Peyer's patch (tissue), 4 donors: ENCODE results near the gene TEX264. TPM values are rescaled to one million over a fixed set of nuclear protein-coding genes. Genes with fewer than 3 reads are reported as not detected.

Experiments
- DNase-seq, 3 donors: peaks; one replicate each; pipeline ENCODE4 v3.0.0-alpha.2; 2017 to 2019
- H3K27ac ChIP-seq, 4 donors: fragments of 200-600 bp; sonication (generic); one replicate each; pipeline ENCODE4 v1.5.1; 2016 to 2019
- H3K27me3 ChIP-seq, 2 donors: fragments of 200-600 bp; sonication (generic); one replicate each; pipeline ENCODE4 v1.5.1; 2019
- H3K36me3 ChIP-seq, 3 donors: fragments of 200-600 bp; sonication (generic); one replicate each; pipeline ENCODE4 v1.5.1; 2016 to 2019
- H3K4me1 ChIP-seq, 4 donors: fragments of 200-600 bp; sonication (generic); one replicate each; pipeline ENCODE4 v1.5.1; 2016 to 2019
- H3K4me3 ChIP-seq, 4 donors: fragments of 200-600 bp; sonication (generic); 1 replicate in 3 of 4; 2 replicates in 1 of 4; pipeline ENCODE4 v1.5.1; 2016 to 2019; ENCODE audit warnings: mild to moderate bottlenecking in 1 of 4
- H3K9me3 ChIP-seq, 4 donors: fragments of 200-600 bp; sonication (generic); one replicate each; pipeline ENCODE4 v1.5.1; 2016 to 2019; ENCODE audit warnings: mild to moderate bottlenecking in 1 of 4
- CTCF ChIP-seq, 6 experiments: fragments of 450-650 bp in 4 of 6; fragments of 200-600 bp in 2 of 6; sonication (generic) in 1 of 6; IDR thresholded peaks; one replicate each; pipeline ENCODE4 v1.5.1; 2017 to 2019; ENCODE audit warnings: antibody characterized with exemption in 6 of 6, mild to moderate bottlenecking in 3 of 6, moderate library complexity in 1 of 6
- POLR2A ChIP-seq, 2 donors: fragments of 450-650 bp; IDR thresholded peaks; one replicate each; pipeline ENCODE4 v1.5.1; 2017; ENCODE audit warnings: antibody characterized with exemption in 2 of 2, mild to moderate bottlenecking in 2 of 2, moderate library complexity in 2 of 2
- total RNA-seq, 4 donors: library from RNA; depleted of rRNA; stranded (reverse); fragments of >200 nt; gene quantifications; one replicate each; pipeline ENCODE4 v1.1.0, GENCODE V29; 2016

TEX264 gene
- total RNA-seq, 4 donors from 2014 or later: 22.3 to 118 (median 83.2) TPM

DNA sequence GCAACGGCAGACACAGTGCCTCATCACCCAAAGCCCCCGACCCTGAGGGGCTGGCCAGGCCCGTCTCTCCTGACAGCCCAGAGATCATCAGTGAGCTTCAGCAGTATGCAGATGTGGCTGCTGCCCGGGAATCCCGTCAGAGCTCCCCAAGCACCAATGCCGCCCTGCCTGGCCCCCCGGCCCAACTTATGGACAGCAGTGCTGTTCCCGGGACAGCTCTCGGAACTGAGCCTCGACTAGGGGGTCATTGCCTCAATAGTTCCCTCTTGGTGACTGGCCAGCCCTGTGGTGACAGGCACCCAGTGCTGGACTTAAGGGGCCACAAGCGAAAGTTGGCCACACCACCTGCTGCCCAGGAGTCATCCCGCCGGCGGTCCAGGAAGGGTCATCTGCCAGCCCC lies 8.6 kb upstream of the TEX264 start:
- DNase-seq: no peak
- no peak overlapping the region for H3K4me3 ChIP-seq
- H3K9me3 ChIP-seq: no peaks in the 10 kb centered on the region
- H3K27me3 ChIP-seq: no peaks in the 10 kb centered on the region
- no peak overlapping the region for H3K27ac ChIP-seq
- no peaks in the 10 kb centered on the region for H3K4me1 ChIP-seq
- H3K36me3 ChIP-seq: peaks cover 0 to 48% (median 0%) of the 10 kb centered on the region in 3 donors
- TF ChIP-seq POLR2A (IDR thresholded peaks at IDR 0.05): no peak
- TF ChIP-seq CTCF (IDR thresholded peaks at IDR 0.05): no peak

DNA sequence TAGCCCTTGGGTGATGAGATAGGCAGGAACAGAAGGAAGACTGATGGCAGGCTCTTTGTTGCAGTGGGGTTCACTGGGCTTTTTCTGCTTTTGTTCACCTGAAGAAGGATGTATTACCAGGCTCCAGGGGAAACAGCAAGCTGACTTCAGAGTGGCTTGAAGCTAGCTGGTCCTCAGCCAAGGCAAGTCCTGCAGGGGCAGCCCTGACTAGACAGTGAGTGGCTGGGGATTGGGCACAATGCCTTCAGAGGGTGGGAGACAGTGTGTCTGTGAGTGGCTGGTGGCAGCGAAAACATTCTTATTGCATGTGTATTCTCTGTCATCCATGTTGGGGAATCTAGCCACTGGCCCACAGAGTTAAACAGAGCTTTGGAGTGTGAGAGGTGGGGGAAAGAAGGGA lies 2.3 kb upstream of the TEX264 start:
- Histone ChIP-seq H3K4me3 (no peak overlapping the region), H3K9me3 (no peaks in the 10 kb centered on the region), H3K27ac (no peak overlapping the region), H3K36me3 (no peaks in the 10 kb centered on the region), H3K27me3 (no peaks in the 10 kb centered on the region), H3K4me1 (peaks cover 0 to 30% (median 13%) of the 10 kb centered on the region in 4 donors)
- no peak for TF ChIP-seq POLR2A (IDR thresholded peaks at IDR 0.05)
- no peak for TF ChIP-seq CTCF (IDR thresholded peaks at IDR 0.05)
- DNase-seq: no peak

DNA sequence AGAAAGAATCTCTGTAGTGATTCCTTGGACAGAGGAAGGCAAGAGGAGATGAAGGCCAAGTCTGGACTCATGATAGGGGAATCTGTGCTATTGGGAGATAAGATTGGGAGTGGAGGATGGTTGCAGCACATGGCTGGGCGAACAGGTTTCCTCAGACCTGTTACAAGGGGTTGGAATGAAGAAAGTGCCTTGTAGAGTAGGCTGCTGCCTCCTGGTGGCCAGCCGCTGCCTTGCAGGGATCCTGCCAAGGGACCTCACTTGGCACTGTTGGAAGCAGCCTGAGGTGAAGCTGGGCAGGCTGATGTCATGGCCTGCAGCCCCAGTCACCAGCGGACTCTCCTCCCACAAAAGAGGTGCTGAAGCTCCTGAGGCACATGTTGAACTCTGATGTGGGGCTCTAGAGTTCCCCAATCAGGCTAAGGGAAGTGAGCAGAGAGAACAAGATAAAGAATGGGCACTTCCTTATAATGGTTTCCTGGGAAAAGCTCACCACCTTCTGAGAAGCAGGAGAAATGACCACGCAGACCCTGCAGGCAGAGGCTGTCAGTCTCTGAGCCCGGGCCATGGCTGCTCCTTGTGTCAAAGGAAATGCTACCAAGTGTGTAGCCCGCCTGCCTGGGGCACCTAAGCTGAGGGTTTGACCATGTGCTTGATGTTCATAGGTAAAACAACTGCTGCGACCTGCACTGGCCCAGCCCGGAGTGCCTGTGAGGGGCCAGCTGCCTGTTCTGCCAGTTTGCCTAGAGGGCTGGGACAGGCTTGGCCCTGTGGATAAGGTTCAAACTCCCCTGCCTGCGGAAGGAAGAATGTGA lies 1.6 kb upstream of the TEX264 start:
- TF ChIP-seq POLR2A (IDR thresholded peaks at IDR 0.05): no peak
- peak; percentile 63 to 93 (median 92) for TF ChIP-seq CTCF (IDR thresholded peaks at IDR 0.05)
- no peaks in the 10 kb centered on the region for H3K9me3 ChIP-seq
- H3K36me3 ChIP-seq: no peaks in the 10 kb centered on the region
- no peak overlapping the region for H3K4me3 ChIP-seq
- no peaks in the 10 kb centered on the region for H3K27me3 ChIP-seq
- H3K27ac ChIP-seq: no peak overlapping the region
- peak; percentile 85 to 96 (median 90) for DNase-seq
- H3K4me1 ChIP-seq: peaks cover 0 to 34% (median 14%) of the 10 kb centered on the region in 4 donors

DNA sequence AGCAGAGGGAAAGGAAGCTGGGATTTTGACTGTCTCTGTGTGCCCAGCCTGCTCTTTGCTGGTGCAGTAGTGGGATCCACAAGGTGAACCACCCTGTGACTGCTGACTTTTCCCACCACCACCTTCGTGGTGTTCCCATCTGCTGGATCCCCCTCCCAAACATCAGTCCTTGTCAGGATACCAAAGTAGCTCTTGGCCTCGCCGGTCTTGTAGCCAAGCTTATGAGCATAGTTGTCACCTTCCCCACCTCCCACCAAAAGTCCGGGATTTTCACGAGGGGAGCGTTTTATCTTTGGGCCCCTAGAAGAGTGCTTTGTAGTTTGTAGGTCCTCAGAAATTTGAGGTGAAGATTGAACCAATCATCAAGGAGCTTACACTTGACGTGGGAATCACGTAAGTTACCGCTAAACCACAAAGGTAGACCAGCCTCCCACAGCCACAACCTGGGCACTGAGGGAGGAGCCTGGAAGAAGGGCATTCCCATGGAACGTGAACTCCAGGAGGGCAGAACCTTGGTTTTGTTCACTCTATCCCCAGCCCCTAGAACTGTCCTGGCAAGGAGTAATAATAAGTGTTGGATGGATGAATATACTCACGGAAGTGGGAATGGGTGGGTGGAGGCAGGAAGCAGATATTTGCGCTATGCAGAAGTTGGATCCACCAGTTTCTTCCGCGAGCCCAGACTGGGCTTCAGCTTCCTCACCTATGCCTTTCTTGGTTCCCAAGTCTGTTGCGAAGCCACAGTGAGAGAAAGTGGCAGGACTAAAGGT lies 814 bp upstream of the TEX264 start:
- peak overlapping the region; percentile 90 to 96 (median 94) for H3K27ac ChIP-seq
- H3K36me3 ChIP-seq: no peaks in the 10 kb centered on the region
- DNase-seq: no peak
- H3K4me3 ChIP-seq: peak overlapping the region; percentile 83 to 98 (median 90)
- no peaks in the 10 kb centered on the region for H3K27me3 ChIP-seq
- TF ChIP-seq POLR2A (IDR thresholded peaks at IDR 0.05) (no peak), CTCF (IDR thresholded peaks at IDR 0.05) (no peak)
- no peaks in the 10 kb centered on the region for H3K9me3 ChIP-seq
- peaks cover 0 to 34% (median 14%) of the 10 kb centered on the region in 4 donors for H3K4me1 ChIP-seq

GRCh38 chr3:51671734-51672475 lies 853 bp downstream of the TEX264 start:
- no peak for TF ChIP-seq CTCF (IDR thresholded peaks at IDR 0.05)
- peak in 1 of 2 donors; percentile 6 for TF ChIP-seq POLR2A (IDR thresholded peaks at IDR 0.05)
- Histone ChIP-seq H3K4me3 (peak overlapping the region; percentile 83 to 98 (median 90)), H3K27ac (peak overlapping the region; percentile 90 to 96 (median 94)), H3K27me3 (no peaks in the 10 kb centered on the region), H3K36me3 (peaks cover 0 to 8% (median 0%) of the 10 kb centered on the region in 3 donors), H3K9me3 (no peaks in the 10 kb centered on the region), H3K4me1 (peaks cover 0 to 34% (median 14%) of the 10 kb centered on the region in 4 donors)
- peak; percentile 69 to 80 (median 80) for DNase-seq
